ENCODE data around the gene GPR162.
"Not testable (repeated sequence)": the region's sequence is repeated elsewhere in the genome, so short reads cannot be mapped to it uniquely, and the experiment has no call there.

GPR162 gene

GRCh38 chr12:6871052-6871957 is 49.7 kb downstream of the GPR162 start:
- H3K36me3 ChIP-seq (replicated peaks; ENCODE audit: insufficient read depth, low read length): peaks cover 4% of the 10 kb centered on the region
- peak overlapping the region; percentile 99; the same call in 1 of the 2 replicates for H3K4me2 ChIP-seq (ENCODE audit: low read depth, low read length)
- no peak overlapping the region; the same call in 1 of the 2 replicates for H3K9ac ChIP-seq (ENCODE audit: low read length)
- peaks cover 23% of the 10 kb centered on the region for H4K20me1 ChIP-seq (ENCODE audit: insufficient read depth, low read length)
- no peaks in the 10 kb centered on the region for H3K9me3 ChIP-seq (replicated peaks; ENCODE audit: insufficient read depth, low read length)
- no peaks in the 10 kb centered on the region for H3K9me2 ChIP-seq (replicated peaks; ENCODE audit: insufficient read depth, low read length)
- H3F3A ChIP-seq (ENCODE audit: insufficient read depth, low read length): peaks cover 49% of the 10 kb centered on the region
- DNase-seq: peak; percentile 33
- TF ChIP-seq EZH2 (optimal IDR thresholded peaks at IDR 0.05; ENCODE audit: low read depth, low read length) (no peak), CTCF (IDR thresholded peaks at IDR 0.05; ENCODE audit: low read length) (no peak), EZH2phosphoT487 (IDR thresholded peaks at IDR 0.05; ENCODE audit: low read length) (no peak)
- H3K4me1 ChIP-seq (ENCODE audit: low read length): peaks cover 36% of the 10 kb centered on the region
- H3K79me2 ChIP-seq (ENCODE audit: low read length): peaks cover 50% of the 10 kb centered on the region
- no peak overlapping the region; the same call in 1 of the 2 replicates for H3K4me3 ChIP-seq (ENCODE audit: low read length)
- no peaks in the 10 kb centered on the region for H3K27me3 ChIP-seq (replicated peaks; ENCODE audit: insufficient read depth, low read length)
- H2AFZ ChIP-seq (ENCODE audit: low read length): no peak overlapping the region
- peak overlapping the region; percentile 33; the same call in 1 of the 2 replicates for H3K27ac ChIP-seq (ENCODE audit: low read length)

DNA sequence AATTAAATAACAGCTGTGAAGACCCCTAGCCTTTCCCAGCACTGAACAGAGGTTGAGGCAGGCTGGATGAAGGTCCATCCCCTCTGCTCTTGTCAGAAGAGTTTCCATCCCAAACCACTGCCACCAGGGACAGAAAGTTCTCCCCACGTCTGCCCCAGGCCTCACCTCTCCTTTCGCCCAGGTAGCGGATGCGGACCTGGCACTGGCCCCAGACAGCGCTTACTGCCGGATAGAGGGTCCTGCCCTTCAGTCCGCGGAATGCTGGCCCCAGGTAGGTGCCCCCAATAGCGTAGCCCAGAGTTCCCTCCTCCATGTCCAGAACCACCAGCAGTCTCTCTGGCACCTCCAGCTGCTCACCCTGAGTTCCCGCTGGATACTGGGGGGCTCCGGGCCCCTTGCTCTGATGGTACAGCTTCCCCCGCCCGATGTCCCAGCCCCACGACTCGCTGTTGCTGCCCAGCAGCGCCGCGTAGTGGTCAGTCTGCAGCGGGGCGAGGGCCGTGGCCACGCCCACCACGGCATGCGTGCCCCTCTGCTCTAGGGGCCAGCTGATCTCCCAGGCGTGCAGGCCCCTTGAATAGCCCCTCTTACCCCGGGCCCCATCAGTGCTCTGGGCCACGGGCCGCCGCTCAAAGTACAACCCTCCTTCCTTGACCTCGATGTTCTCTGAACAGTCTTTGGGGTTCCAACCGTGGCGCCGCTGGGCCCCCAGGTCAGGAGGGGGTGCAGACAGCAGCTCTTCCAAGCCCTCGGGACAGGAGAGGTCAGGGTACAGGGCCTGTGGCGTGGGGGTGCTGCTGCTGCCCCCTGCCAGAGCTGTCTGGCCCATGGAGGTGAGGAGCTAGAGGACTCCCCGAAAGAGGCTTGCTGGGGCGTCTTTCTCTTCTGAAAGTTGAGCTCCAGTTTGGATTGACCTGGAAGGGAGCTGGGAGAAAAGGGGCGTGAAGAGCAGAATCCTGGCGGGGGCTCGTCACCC is 50.7 kb downstream of the GPR162 start:
- peaks cover 47% of the 10 kb centered on the region for H3F3A ChIP-seq (ENCODE audit: insufficient read depth, low read length)
- H3K4me3 ChIP-seq (ENCODE audit: low read length): peak overlapping the region; percentile 94
- peaks cover 23% of the 10 kb centered on the region for H4K20me1 ChIP-seq (ENCODE audit: insufficient read depth, low read length)
- peak overlapping the region; percentile 99 for H3K4me2 ChIP-seq (ENCODE audit: low read depth, low read length)
- H3K4me1 ChIP-seq (ENCODE audit: low read length): peaks cover 31% of the 10 kb centered on the region
- no peaks in the 10 kb centered on the region for H3K9me2 ChIP-seq (replicated peaks; ENCODE audit: insufficient read depth, low read length)
- TF ChIP-seq EZH2 (optimal IDR thresholded peaks at IDR 0.05; ENCODE audit: low read depth, low read length): no peak
- peak; percentile 94 for TF ChIP-seq CTCF (IDR thresholded peaks at IDR 0.05; ENCODE audit: low read length)
- peak overlapping the region; percentile 39; the same call in 1 of the 2 replicates for H3K27ac ChIP-seq (ENCODE audit: low read length)
- H3K9ac ChIP-seq (ENCODE audit: low read length): peak overlapping the region; percentile 86
- peak overlapping the region; percentile 77; the same call in 1 of the 2 replicates for H2AFZ ChIP-seq (ENCODE audit: low read length)
- H3K79me2 ChIP-seq (ENCODE audit: low read length): peaks cover 49% of the 10 kb centered on the region
- no peaks in the 10 kb centered on the region for H3K27me3 ChIP-seq (replicated peaks; ENCODE audit: insufficient read depth, low read length)
- no peaks in the 10 kb centered on the region for H3K9me3 ChIP-seq (replicated peaks; ENCODE audit: insufficient read depth, low read length)
- peak; percentile 82 for DNase-seq
- peaks cover 4% of the 10 kb centered on the region for H3K36me3 ChIP-seq (replicated peaks; ENCODE audit: insufficient read depth, low read length)

DNA sequence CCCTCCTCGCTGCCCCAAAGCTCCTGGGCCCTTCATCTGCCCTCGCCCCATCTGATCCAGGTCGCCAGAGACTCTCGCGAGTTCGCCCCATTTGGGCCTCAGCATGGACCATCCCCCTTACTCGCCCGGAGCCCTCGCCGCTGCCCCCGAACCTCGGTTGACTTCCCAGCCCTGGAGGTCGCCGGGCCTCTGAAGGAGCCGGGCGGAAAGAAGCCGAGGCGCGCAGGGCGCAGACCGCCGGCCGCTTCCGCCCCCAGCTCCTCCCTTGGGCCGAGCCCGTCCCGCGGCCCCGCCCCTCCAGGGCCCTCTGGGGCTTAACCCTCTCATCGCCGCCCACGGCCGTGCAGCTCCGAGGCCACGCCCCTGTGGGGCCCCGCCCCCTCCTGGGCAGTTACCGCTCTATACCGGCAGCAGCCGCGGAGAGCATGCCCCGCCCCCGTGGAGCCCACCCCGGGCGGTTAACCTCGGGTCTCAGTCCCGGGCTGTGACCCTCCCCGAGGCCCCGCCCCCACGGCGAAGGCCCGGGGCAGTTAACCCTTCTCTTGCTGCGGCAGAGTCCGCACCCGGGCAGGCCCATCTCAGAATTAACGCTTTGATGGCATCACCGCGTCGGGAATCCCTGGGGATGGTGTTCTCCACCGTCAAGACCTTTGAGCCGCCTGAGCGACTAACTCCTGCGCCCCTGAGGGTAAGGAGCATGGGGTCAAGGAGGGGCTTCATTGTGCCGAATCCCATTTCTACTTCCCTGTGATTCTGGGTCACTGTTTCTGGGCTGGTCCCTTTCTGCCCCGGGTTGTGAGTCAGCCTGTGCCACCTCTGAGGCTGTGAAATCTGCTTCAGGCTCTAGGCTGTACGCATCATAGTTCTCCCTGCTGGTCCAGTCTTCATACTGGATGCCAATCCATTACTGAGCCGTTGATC is 51.7 kb downstream of the GPR162 start, which contains the start of gene SPSB2:
Gene SPSB2, minus strand, starts transcription at position 210 of the 921 bp plus-strand sequence. CDS start 402 bp downstream, outside the sequence.
- Histone ChIP-seq H3K9me2 (replicated peaks; ENCODE audit: insufficient read depth, low read length) (no peaks in the 10 kb centered on the region), H2AFZ (ENCODE audit: low read length) (peak within 1 kb of the TSS; percentile 77), H3F3A (ENCODE audit: insufficient read depth, low read length) (peaks cover 43% of the 10 kb centered on the region), H3K9me3 (replicated peaks; ENCODE audit: insufficient read depth, low read length) (no peaks in the 10 kb centered on the region), H3K27ac (ENCODE audit: low read length) (peak within 1 kb of the TSS; percentile 39; the same call in 1 of the 2 replicates), H3K79me2 (ENCODE audit: low read length) (peaks cover 39% of the 10 kb centered on the region), H4K20me1 (ENCODE audit: insufficient read depth, low read length) (peaks cover 18% of the 10 kb centered on the region), H3K4me1 (ENCODE audit: low read length) (peaks cover 31% of the 10 kb centered on the region), H3K4me2 (ENCODE audit: low read depth, low read length) (peak within 1 kb of the TSS; percentile 99), H3K9ac (ENCODE audit: low read length) (peak within 1 kb of the TSS; percentile 86), H3K4me3 (ENCODE audit: low read length) (peak within 1 kb of the TSS; percentile 94), H3K36me3 (replicated peaks; ENCODE audit: insufficient read depth, low read length) (peaks cover 4% of the 10 kb centered on the region), H3K27me3 (replicated peaks; ENCODE audit: insufficient read depth, low read length) (no peaks in the 10 kb centered on the region)
- peak; percentile 98 for DNase-seq
- TF ChIP-seq EZH2phosphoT487 (IDR thresholded peaks at IDR 0.05; ENCODE audit: low read length): no peak
- no peak for TF ChIP-seq EZH2 (optimal IDR thresholded peaks at IDR 0.05; ENCODE audit: low read depth, low read length)

- Histone ChIP-seq H3F3A (ENCODE audit: insufficient read depth, low read length) (peaks cover 37% of the 10 kb centered on the region), H3K4me3 (ENCODE audit: low read length) (peak overlapping the region; percentile 94), H3K79me2 (ENCODE audit: low read length) (peaks cover 33% of the 10 kb centered on the region), H3K4me2 (ENCODE audit: low read depth, low read length) (peak overlapping the region; percentile 90), H3K9ac (ENCODE audit: low read length) (peak overlapping the region; percentile 30; the same call in 1 of the 2 replicates), H2AFZ (ENCODE audit: low read length) (peak overlapping the region; percentile 75), H3K4me1 (ENCODE audit: low read length) (peaks cover 28% of the 10 kb centered on the region), H4K20me1 (ENCODE audit: insufficient read depth, low read length) (peaks cover 14% of the 10 kb centered on the region)
- H3K9me2 ChIP-seq (replicated peaks; ENCODE audit: insufficient read depth, low read length); DNase-seq; H3K9me3 ChIP-seq (replicated peaks; ENCODE audit: insufficient read depth, low read length); H3K36me3 ChIP-seq (replicated peaks; ENCODE audit: insufficient read depth, low read length); H3K27ac ChIP-seq (ENCODE audit: low read length); H3K27me3 ChIP-seq (replicated peaks; ENCODE audit: insufficient read depth, low read length): not testable (repeated sequence)
Measured at GRCh38 chr12:6874015-6874368, 52.4 kb downstream of the GPR162 start.

Data from MM.1S (cell line).